Activated T-cell treated with anti-CD3 and anti-CD28 coated beads, Interleukin-2, amount 50 U/mL, for 72 hours (primary cell): Measurements from ENCODE around the gene MAN1C1. TPM values are rescaled to one million over a fixed set of nuclear protein-coding genes. Genes with fewer than 3 reads are reported as not detected.

ENCODE experiments used
- ATAC-seq, 2 donors: fragments of 150-1000 bp; cut with Tn5 transposase; replicated peaks in 1 of 2; 2 replicates each; pipeline ENCODE4 v1.10.0; 2021; ENCODE audit warnings: moderate library complexity in 2 of 2, mild to moderate bottlenecking in 1 of 2
- DNase-seq, 2 donors: peaks; one replicate each; pipeline ENCODE4 v3.0.0; 2021 to 2022; ENCODE audit warnings: mixed read lengths in 1 of 2
- H3K27ac Mint-ChIP-seq: one replicate; pipeline ENCODE4 v1.8.0; 2022; ENCODE audit warnings: mild to moderate bottlenecking, moderate library complexity, mixed read lengths
- H3K27me3 Mint-ChIP-seq: one replicate; pipeline ENCODE4 v1.8.0; 2022; ENCODE audit warnings: low read depth, mixed read lengths
- H3K36me3 Mint-ChIP-seq, 2 donors: one replicate each; pipeline ENCODE4 v1.8.0; 2022; ENCODE audit warnings: mixed read lengths in 2 of 2, mild to moderate bottlenecking in 1 of 2; ENCODE audit not compliant: insufficient read depth in 2 of 2
- H3K4me1 Mint-ChIP-seq: one replicate; pipeline ENCODE4 v1.8.0; 2022; ENCODE audit warnings: low read depth, mixed read lengths
- H3K4me3 Mint-ChIP-seq, 2 donors: one replicate each; pipeline ENCODE4 v1.8.0; 2022; ENCODE audit warnings: mild to moderate bottlenecking in 2 of 2, mixed read lengths in 2 of 2, moderate library complexity in 2 of 2
- H3K9me3 Mint-ChIP-seq, 2 donors: one replicate each; pipeline ENCODE4 v1.8.0; 2022; ENCODE audit warnings: mixed read lengths in 2 of 2
- total RNA-seq, 2 donors: library from RNA; stranded (reverse); gene quantifications; one replicate each; pipeline ENCODE4 v1.2.3, GENCODE V29; 2022

The MAN1C1 gene
- total RNA-seq, 2 donors from 2014 or later: 9.4 to 13.3 TPM

GRCh38 chr1:25714372-25714931 lies 97.9 kb downstream of the MAN1C1 start:
- H3K4me1 Mint-ChIP-seq: peaks cover 39% of the 10 kb centered on the region
- ATAC-seq: no peak
- H3K27me3 Mint-ChIP-seq: no peaks in the 10 kb centered on the region

GRCh38 chr1:25715888-25716287 lies 99.3 kb downstream of the MAN1C1 start:
- H3K4me1 Mint-ChIP-seq: peaks cover 34% of the 10 kb centered on the region
- H3K9me3 Mint-ChIP-seq: peaks cover 0 to 3% of the 10 kb centered on the region in 2 donors
- ATAC-seq (no peak), DNase-seq (no peak)
- H3K27me3 Mint-ChIP-seq: no peaks in the 10 kb centered on the region
- peaks cover 3 to 6% of the 10 kb centered on the region in 2 donors for H3K36me3 Mint-ChIP-seq
- no peak overlapping the region for H3K4me3 Mint-ChIP-seq
- no peak overlapping the region for H3K27ac Mint-ChIP-seq

More at GRCh38 chr1:25714372-25714931, 97.9 kb downstream of the MAN1C1 start:
- Mint-ChIP-seq H3K9me3 (peaks cover 0 to 3% of the 10 kb centered on the region in 2 donors), H3K36me3 (peaks cover 3 to 5% of the 10 kb centered on the region in 2 donors), H3K27ac (no peak overlapping the region), H3K4me3 (no peak overlapping the region)
- DNase-seq: no peak

- no peaks in the 10 kb centered on the region for H3K27me3 Mint-ChIP-seq
Observed at GRCh38 chr1:25716320-25716719, 99.7 kb downstream of the MAN1C1 start.

GRCh38 chr1:25718732-25719131 lies 102.1 kb downstream of the MAN1C1 start:
- Mint-ChIP-seq H3K4me3 (no peak overlapping the region), H3K4me1 (peaks cover 24% of the 10 kb centered on the region), H3K36me3 (peaks cover 3 to 6% of the 10 kb centered on the region in 2 donors), H3K9me3 (peaks cover 0 to 3% of the 10 kb centered on the region in 2 donors), H3K27ac (no peak overlapping the region), H3K27me3 (no peaks in the 10 kb centered on the region)
- ATAC-seq: no peak
- no peak for DNase-seq

More at GRCh38 chr1:25716320-25716719, 99.7 kb downstream of the MAN1C1 start:
- H3K9me3 Mint-ChIP-seq: peaks cover 0 to 3% of the 10 kb centered on the region in 2 donors
- H3K36me3 Mint-ChIP-seq: peaks cover 3 to 6% of the 10 kb centered on the region in 2 donors
- no peak overlapping the region for H3K4me3 Mint-ChIP-seq
- H3K4me1 Mint-ChIP-seq: peaks cover 30% of the 10 kb centered on the region
- DNase-seq (no peak), ATAC-seq (no peak)
- no peak overlapping the region for H3K27ac Mint-ChIP-seq

GRCh38 chr1:25720624-25721023 lies 104.0 kb downstream of the MAN1C1 start:
- H3K4me3 Mint-ChIP-seq: no peak overlapping the region
- no peak for ATAC-seq
- peaks cover 0 to 3% of the 10 kb centered on the region in 2 donors for H3K9me3 Mint-ChIP-seq
- peaks cover 22% of the 10 kb centered on the region for H3K4me1 Mint-ChIP-seq
- H3K36me3 Mint-ChIP-seq: peaks cover 3 to 6% of the 10 kb centered on the region in 2 donors
- no peak for DNase-seq
- no peaks in the 10 kb centered on the region for H3K27me3 Mint-ChIP-seq
- H3K27ac Mint-ChIP-seq: no peak overlapping the region

- Mint-ChIP-seq H3K36me3 (peaks cover 0 to 3% of the 10 kb centered on the region in 2 donors), H3K4me1 (peaks cover 43% of the 10 kb centered on the region), H3K27me3 (no peaks in the 10 kb centered on the region), H3K9me3 (no peaks in the 10 kb centered on the region), H3K4me3 (no peak overlapping the region), H3K27ac (no peak overlapping the region)
- ATAC-seq (no peak), DNase-seq (no peak)
Observed at GRCh38 chr1:25723250-25723880, 106.8 kb downstream of the MAN1C1 start.

- Mint-ChIP-seq H3K4me3 (no peak overlapping the region), H3K27me3 (no peaks in the 10 kb centered on the region), H3K36me3 (peaks cover 0 to 1% of the 10 kb centered on the region in 2 donors), H3K4me1 (peaks cover 43% of the 10 kb centered on the region), H3K9me3 (no peaks in the 10 kb centered on the region), H3K27ac (no peak overlapping the region)
- no peak for DNase-seq
- ATAC-seq: no peak
Observed at GRCh38 chr1:25724201-25724600, 107.6 kb downstream of the MAN1C1 start.

- Mint-ChIP-seq H3K27ac (no peak overlapping the region), H3K9me3 (no peaks in the 10 kb centered on the region), H3K27me3 (no peaks in the 10 kb centered on the region), H3K36me3 (peaks cover 0 to 1% of the 10 kb centered on the region in 2 donors), H3K4me1 (peaks cover 49% of the 10 kb centered on the region), H3K4me3 (no peak overlapping the region)
- DNase-seq (no peak), ATAC-seq (no peak)
Observed at GRCh38 chr1:25724966-25725365, 108.4 kb downstream of the MAN1C1 start.

GRCh38 chr1:25725482-25725881 lies 108.9 kb downstream of the MAN1C1 start:
- no peak overlapping the region for H3K4me3 Mint-ChIP-seq
- ATAC-seq (no peak), DNase-seq (no peak)
- H3K9me3 Mint-ChIP-seq: no peaks in the 10 kb centered on the region
- peaks cover 0 to under 1% of the 10 kb centered on the region in 2 donors for H3K36me3 Mint-ChIP-seq
- no peaks in the 10 kb centered on the region for H3K27me3 Mint-ChIP-seq
- peaks cover 54% of the 10 kb centered on the region for H3K4me1 Mint-ChIP-seq
- H3K27ac Mint-ChIP-seq: no peak overlapping the region

- DNase-seq: no peak
- Mint-ChIP-seq H3K27ac (no peak overlapping the region), H3K9me3 (no peaks in the 10 kb centered on the region), H3K27me3 (no peaks in the 10 kb centered on the region), H3K4me3 (no peak overlapping the region), H3K4me1 (peaks cover 61% of the 10 kb centered on the region), H3K36me3 (peaks cover 0 to 1% of the 10 kb centered on the region in 2 donors)
- ATAC-seq: no peak
Observed at GRCh38 chr1:25727088-25727487, 110.5 kb downstream of the MAN1C1 start.

- Mint-ChIP-seq H3K27me3 (no peaks in the 10 kb centered on the region), H3K27ac (no peak overlapping the region), H3K36me3 (peaks cover 0 to 1% of the 10 kb centered on the region in 2 donors), H3K4me1 (peaks cover 57% of the 10 kb centered on the region), H3K4me3 (no peak overlapping the region), H3K9me3 (no peaks in the 10 kb centered on the region)
- ATAC-seq (no peak), DNase-seq (no peak)
Observed at GRCh38 chr1:25727635-25728286, 111.2 kb downstream of the MAN1C1 start.

- Mint-ChIP-seq H3K27ac (no peak overlapping the region), H3K9me3 (no peaks in the 10 kb centered on the region), H3K27me3 (no peaks in the 10 kb centered on the region), H3K4me1 (peaks cover 63% of the 10 kb centered on the region), H3K4me3 (no peak overlapping the region), H3K36me3 (peaks cover 0 to 1% of the 10 kb centered on the region in 2 donors)
- ATAC-seq (no peak), DNase-seq (no peak)
Observed at GRCh38 chr1:25728301-25728935, 111.8 kb downstream of the MAN1C1 start.

- DNase-seq: no peak
- Mint-ChIP-seq H3K9me3 (no peaks in the 10 kb centered on the region), H3K4me3 (no peak overlapping the region), H3K4me1 (peaks cover 63% of the 10 kb centered on the region), H3K27ac (no peak overlapping the region), H3K36me3 (peaks cover 0 to 1% of the 10 kb centered on the region in 2 donors), H3K27me3 (no peaks in the 10 kb centered on the region)
- ATAC-seq: no peak
Observed at GRCh38 chr1:25729045-25729444, 112.5 kb downstream of the MAN1C1 start.
